MM.1S (cell line): ENCODE results near the gene ST3GAL4.

Experiments
- DNase-seq: peaks from one replicate; pipeline ENCODE4 v3.0.0-alpha.2; 2015
- H2AFZ ChIP-seq: fragments of 300-600 bp; sonication (generic); 2 replicates; pipeline ENCODE4 v1.6.0; 2016; ENCODE audit warnings: antibody characterized with exemption, low read length
- H3F3A ChIP-seq: fragments of 300-600 bp; sonication (generic); 2 replicates; pipeline ENCODE4 v1.6.1; 2016; ENCODE audit warnings: mild to moderate bottlenecking, antibody characterized with exemption, low read length, moderate library complexity, mixed read lengths; ENCODE audit not compliant: insufficient read depth
- H3K27ac ChIP-seq: fragments of 300-600 bp; sonication (generic); 2 replicates; pipeline ENCODE4 v1.5.1; 2016; ENCODE audit warnings: mild to moderate bottlenecking, low read length
- H3K27me3 ChIP-seq: fragments of 300-600 bp; sonication (generic); replicated peaks from 2 replicates; pipeline ENCODE4 v1.6.0; 2016; ENCODE audit warnings: low read length; ENCODE audit not compliant: insufficient read depth
- H3K36me3 ChIP-seq: fragments of 300-600 bp; sonication (generic); replicated peaks from 2 replicates; pipeline ENCODE4 v1.6.1; 2016; ENCODE audit warnings: mild to moderate bottlenecking, low read length, mixed read lengths; ENCODE audit not compliant: insufficient read depth
- H3K4me1 ChIP-seq: fragments of 300-600 bp; sonication (generic); 2 replicates; pipeline ENCODE4 v1.6.1; 2016; ENCODE audit warnings: low read length, mixed read lengths
- H3K4me2 ChIP-seq: fragments of 300-600 bp; sonication (generic); 2 replicates; pipeline ENCODE4 v1.6.0; 2016; ENCODE audit warnings: low read depth, low read length
- H3K4me3 ChIP-seq: fragments of 300-600 bp; sonication (generic); 2 replicates; pipeline ENCODE4 v1.5.1; 2016; ENCODE audit warnings: low read length, mixed read lengths
- H3K79me2 ChIP-seq: fragments of 300-600 bp; sonication (generic); 2 replicates; pipeline ENCODE4 v1.6.1; 2016; ENCODE audit warnings: mixed run types, low read length, mixed read lengths
- H3K9ac ChIP-seq: fragments of 300-600 bp; sonication (generic); 2 replicates; pipeline ENCODE4 v1.6.1; 2016; ENCODE audit warnings: low read length, mixed read lengths
- H3K9me2 ChIP-seq: fragments of 300-600 bp; sonication (generic); replicated peaks from 2 replicates; pipeline ENCODE4 v1.6.1; 2016; ENCODE audit warnings: mild to moderate bottlenecking, low read length, mixed read lengths; ENCODE audit not compliant: insufficient read depth
- H3K9me3 ChIP-seq: fragments of 300-600 bp; sonication (generic); replicated peaks from 2 replicates; pipeline ENCODE4 v1.6.1; 2016; ENCODE audit warnings: mild to moderate bottlenecking, low read length, mixed read lengths; ENCODE audit not compliant: insufficient read depth
- H4K20me1 ChIP-seq: fragments of 300-600 bp; sonication (generic); 2 replicates; pipeline ENCODE4 v1.6.1; 2016; ENCODE audit warnings: mild to moderate bottlenecking, low read length, moderate library complexity, mixed read lengths; ENCODE audit not compliant: insufficient read depth
- EZH2 ChIP-seq: fragments of 300-600 bp; sonication (generic); optimal IDR thresholded peaks from 2 replicates; pipeline ENCODE3; 2017; ENCODE audit warnings: low read depth, mild to moderate bottlenecking, antibody characterized with exemption, low read length, mixed read lengths
- EZH2phosphoT487 ChIP-seq: fragments of 300-600 bp; sonication (generic); IDR thresholded peaks from 2 replicates; pipeline ENCODE4 v1.6.1; 2018; ENCODE audit warnings: antibody characterized with exemption, low read length
- TF ChIP-seq, protein P1 (sequence below): fragments of 300-600 bp; sonication (generic); IDR thresholded peaks from 2 replicates; pipeline ENCODE4 v1.5.1; 2016; ENCODE audit warnings: antibody characterized with exemption, low read length, mixed read lengths

Gene ST3GAL4

DNA sequence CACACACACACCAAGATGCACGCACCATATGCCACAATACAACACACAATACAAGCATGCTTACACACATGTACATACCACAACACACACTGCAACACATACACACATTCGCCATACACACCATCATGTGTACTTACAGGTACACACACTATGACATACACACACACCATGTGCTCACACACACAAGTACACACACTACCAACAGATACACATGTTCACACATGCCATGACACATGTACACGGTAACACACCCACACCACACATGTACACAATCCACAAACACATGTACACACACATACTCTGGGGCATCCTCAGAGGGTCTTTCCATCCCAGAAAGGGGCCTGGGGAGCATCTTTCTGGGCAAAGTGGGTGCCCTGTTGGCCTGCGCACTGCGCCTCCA, 82.2 kb downstream of the ST3GAL4 start:
- Histone ChIP-seq H3K4me1 (peaks cover 17% of the 10 kb centered on the region), H3F3A (no peaks in the 10 kb centered on the region), H3K9me2 (no peaks in the 10 kb centered on the region), H3K9ac (no peak overlapping the region), H3K27me3 (no peaks in the 10 kb centered on the region), H2AFZ (no peak overlapping the region), H3K9me3 (no peaks in the 10 kb centered on the region), H3K36me3 (no peaks in the 10 kb centered on the region), H3K4me2 (no peak overlapping the region), H3K79me2 (no peaks in the 10 kb centered on the region), H4K20me1 (no peaks in the 10 kb centered on the region), H3K4me3 (no peak overlapping the region), H3K27ac (no peak overlapping the region)
- no peak for DNase-seq
- TF ChIP-seq EZH2phosphoT487 = no peak
- TF ChIP-seq, protein P1, sequence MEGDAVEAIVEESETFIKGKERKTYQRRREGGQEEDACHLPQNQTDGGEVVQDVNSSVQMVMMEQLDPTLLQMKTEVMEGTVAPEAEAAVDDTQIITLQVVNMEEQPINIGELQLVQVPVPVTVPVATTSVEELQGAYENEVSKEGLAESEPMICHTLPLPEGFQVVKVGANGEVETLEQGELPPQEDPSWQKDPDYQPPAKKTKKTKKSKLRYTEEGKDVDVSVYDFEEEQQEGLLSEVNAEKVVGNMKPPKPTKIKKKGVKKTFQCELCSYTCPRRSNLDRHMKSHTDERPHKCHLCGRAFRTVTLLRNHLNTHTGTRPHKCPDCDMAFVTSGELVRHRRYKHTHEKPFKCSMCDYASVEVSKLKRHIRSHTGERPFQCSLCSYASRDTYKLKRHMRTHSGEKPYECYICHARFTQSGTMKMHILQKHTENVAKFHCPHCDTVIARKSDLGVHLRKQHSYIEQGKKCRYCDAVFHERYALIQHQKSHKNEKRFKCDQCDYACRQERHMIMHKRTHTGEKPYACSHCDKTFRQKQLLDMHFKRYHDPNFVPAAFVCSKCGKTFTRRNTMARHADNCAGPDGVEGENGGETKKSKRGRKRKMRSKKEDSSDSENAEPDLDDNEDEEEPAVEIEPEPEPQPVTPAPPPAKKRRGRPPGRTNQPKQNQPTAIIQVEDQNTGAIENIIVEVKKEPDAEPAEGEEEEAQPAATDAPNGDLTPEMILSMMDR = no peak
- no peak for TF ChIP-seq EZH2

DNA sequence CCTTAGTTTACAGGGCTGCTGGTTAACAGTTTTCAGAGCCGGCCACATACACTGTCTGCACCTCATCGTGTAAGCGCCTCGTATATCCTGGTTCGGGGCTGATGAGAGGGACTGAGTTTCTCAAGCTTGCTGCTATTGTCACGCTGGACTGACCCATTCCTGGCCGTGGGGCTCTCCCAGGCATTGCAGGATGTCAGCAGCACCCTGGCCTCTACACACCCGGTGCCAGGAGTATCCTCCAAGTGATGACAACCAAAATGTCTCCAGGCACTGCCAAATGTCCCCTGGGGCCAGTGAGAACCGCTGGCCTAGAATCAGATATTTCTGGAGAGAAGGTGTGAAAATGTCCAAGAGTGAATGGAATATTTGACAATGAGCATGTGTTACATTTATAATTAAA, 82.8 kb downstream of the ST3GAL4 start:
- no peaks in the 10 kb centered on the region for H3F3A ChIP-seq
- H4K20me1 ChIP-seq = no peaks in the 10 kb centered on the region
- H3K27ac ChIP-seq = no peak overlapping the region
- H3K27me3 ChIP-seq = no peaks in the 10 kb centered on the region
- DNase-seq = no peak
- H3K4me2 ChIP-seq = no peak overlapping the region
- no peaks in the 10 kb centered on the region for H3K9me3 ChIP-seq
- peaks cover 22% of the 10 kb centered on the region for H3K4me1 ChIP-seq
- H3K9me2 ChIP-seq = no peaks in the 10 kb centered on the region
- H3K4me3 ChIP-seq = no peak overlapping the region
- H3K79me2 ChIP-seq = no peaks in the 10 kb centered on the region
- H3K9ac ChIP-seq = no peak overlapping the region
- TF ChIP-seq EZH2 (no peak), EZH2phosphoT487 (no peak)
- TF ChIP-seq, protein P1 = no peak
- H2AFZ ChIP-seq = no peak overlapping the region
- no peaks in the 10 kb centered on the region for H3K36me3 ChIP-seq

DNA sequence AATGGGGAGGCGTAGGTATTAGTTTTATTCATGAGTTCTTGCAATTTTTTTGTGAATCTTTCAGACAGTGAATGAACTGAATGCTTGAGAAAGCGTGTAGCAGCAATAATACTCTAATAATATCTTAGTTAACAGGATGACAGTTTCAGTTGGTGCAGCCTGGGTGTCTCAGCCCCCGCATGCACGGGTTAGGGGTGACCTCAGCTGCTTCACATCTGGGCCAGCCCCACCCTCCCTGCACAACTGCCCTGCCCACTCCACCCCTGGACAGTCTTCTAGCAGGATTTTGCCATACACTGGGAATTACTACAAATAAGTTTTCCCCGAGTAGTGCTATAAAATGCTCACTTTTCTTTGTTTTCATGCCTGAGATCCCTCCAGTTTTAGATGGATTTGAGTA, 83.2 kb downstream of the ST3GAL4 start:
- no peaks in the 10 kb centered on the region for H3K9me3 ChIP-seq
- H3K9me2 ChIP-seq = no peaks in the 10 kb centered on the region
- no peak overlapping the region for H3K9ac ChIP-seq
- TF ChIP-seq EZH2 = no peak
- no peaks in the 10 kb centered on the region for H3K79me2 ChIP-seq
- peaks cover 27% of the 10 kb centered on the region for H3K4me1 ChIP-seq
- H3K27ac ChIP-seq = no peak overlapping the region
- no peak for DNase-seq
- H3K27me3 ChIP-seq = no peaks in the 10 kb centered on the region
- no peaks in the 10 kb centered on the region for H4K20me1 ChIP-seq
- H3K36me3 ChIP-seq = no peaks in the 10 kb centered on the region
- H3F3A ChIP-seq = no peaks in the 10 kb centered on the region
- H3K4me2 ChIP-seq = no peak overlapping the region
- H2AFZ ChIP-seq = no peak overlapping the region
- H3K4me3 ChIP-seq = no peak overlapping the region

DNA sequence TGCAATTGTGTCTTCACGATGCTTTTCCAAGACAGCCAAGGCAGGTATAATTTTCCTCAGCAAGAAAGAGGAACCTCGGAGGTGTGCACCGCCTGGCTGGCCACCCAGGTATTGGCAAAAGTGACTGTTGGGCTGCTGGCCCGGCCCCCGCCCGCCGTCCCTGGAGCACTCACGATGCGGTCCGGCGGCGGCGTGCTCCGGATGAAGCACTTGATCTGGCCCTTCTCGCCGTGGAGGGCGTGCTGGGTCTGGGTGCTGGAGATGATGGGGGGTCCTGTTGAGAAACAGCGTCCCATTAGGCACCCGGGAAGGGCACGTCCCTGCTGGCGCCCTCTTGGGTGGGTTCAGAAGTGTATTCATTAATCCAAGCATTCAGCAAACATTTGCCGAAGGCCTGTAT, 84.8 kb downstream of the ST3GAL4 start:
- TF ChIP-seq, protein P1 = no peak
- TF ChIP-seq EZH2phosphoT487 = no peak
- TF ChIP-seq EZH2 = no peak
- no peak overlapping the region for H3K27ac ChIP-seq
- H3K36me3 ChIP-seq = no peaks in the 10 kb centered on the region
- H3K9me3 ChIP-seq = no peaks in the 10 kb centered on the region
- peak overlapping the region; percentile 71; the same call in 1 of the 2 replicates for H3K4me2 ChIP-seq
- H3K9me2 ChIP-seq = no peaks in the 10 kb centered on the region
- no peaks in the 10 kb centered on the region for H4K20me1 ChIP-seq
- H3K4me3 ChIP-seq = no peak overlapping the region
- H3K4me1 ChIP-seq = peaks cover 28% of the 10 kb centered on the region
- no peak overlapping the region for H3K9ac ChIP-seq
- 0 out of 2 replicates have a peak overlapping the region, but pooled peaks have one; percentile 57 for H2AFZ ChIP-seq
- no peaks in the 10 kb centered on the region for H3K79me2 ChIP-seq
- no peaks in the 10 kb centered on the region for H3K27me3 ChIP-seq
- H3F3A ChIP-seq = no peaks in the 10 kb centered on the region
- no peak for DNase-seq
